Dermis blood vessel endothelial cell (primary cell): Measurements from ENCODE around the gene FBXL20. TPM values are rescaled to one million over a fixed set of nuclear protein-coding genes. Genes with fewer than 3 reads are reported as not detected.

Experiments
- DNase-seq: peaks from one replicate; pipeline ENCODE4 v3.0.0; 2010
- total RNA-seq: library from RNA; depleted of rRNA; stranded (reverse); fragments of >200 nt; gene quantifications from 2 replicates; pipeline ENCODE4 v1.2.3, GENCODE V29; 2014

The FBXL20 gene
- total RNA-seq, 1 donor from 2014 or later = 23.3 TPM

DNA sequence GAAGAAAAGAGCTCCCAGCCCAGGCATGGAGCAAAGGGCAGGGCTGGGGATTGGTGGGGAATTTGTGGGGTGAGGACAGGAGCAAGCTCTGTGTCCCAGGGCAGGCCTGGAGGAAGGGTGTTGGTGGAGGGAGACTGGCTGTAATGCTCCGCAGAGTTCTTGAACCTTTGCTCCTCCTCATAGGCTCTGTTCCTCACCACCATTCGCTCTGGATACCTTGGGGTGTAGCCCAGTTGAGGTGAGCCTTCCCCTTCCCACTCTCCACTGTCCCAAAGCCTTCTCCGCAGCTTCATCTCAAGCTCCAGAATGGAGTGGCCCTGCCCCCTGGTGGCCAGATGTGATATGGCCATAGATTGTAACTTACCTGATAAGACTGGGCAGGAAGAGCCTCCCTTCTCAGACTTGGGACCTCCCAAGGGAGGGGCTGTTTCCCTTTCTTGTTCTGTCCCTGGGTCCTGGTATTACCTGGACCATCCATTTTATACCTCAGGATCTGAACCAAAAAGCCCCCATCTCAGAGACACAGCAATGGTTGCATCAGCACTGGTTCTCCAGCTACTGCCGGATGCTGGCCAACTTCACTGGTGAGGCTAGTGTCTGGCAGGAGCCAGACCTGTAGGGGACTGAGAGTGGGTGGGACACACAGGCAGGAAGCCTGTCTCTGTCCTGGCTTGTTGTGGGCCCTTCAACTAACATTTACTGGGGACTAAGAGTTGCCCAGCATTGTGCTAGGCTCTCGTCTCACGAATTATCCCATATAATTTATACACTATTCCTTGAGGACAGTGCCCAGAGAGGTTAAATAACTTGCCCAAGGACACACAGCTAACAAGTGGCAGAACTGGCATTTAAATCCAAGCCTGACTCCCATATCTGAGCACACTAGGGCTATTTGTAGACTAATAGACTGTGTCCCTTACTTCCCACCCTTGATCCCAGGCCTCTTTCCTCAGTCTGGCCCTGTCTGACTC lies 156.5 kb downstream of the FBXL20 start:
- peak; percentile 90 for DNase-seq

DNA sequence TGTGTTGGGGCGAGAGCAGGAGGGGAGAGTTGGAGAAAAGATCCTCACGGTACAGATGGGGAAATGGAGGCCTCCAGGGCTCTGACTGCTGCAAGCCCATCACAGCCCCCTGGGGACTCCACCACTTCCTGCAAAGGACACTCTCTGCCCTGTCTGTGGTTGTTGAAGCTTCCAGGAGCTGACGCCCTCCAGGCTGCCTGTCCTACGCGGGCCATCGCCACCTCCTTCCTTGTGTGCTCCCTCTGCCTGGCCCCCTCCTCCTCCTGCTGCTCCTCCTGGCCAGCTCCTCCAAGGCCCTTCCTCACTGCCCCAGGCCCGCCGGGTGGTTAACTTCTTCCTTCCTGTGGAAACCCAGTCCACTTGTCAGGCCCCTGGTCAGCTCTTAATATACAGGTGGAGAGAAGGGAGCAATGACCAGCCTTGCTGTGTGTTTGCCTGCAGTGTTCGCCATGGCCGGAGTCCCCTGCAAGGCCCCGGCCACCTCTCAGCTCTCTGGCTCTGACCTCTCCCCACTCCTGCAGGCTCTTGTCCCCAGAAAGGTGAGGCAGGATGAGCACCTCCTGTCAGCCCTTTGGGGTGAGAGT lies 157.3 kb downstream of the FBXL20 start:
- DNase-seq = no peak

DNA sequence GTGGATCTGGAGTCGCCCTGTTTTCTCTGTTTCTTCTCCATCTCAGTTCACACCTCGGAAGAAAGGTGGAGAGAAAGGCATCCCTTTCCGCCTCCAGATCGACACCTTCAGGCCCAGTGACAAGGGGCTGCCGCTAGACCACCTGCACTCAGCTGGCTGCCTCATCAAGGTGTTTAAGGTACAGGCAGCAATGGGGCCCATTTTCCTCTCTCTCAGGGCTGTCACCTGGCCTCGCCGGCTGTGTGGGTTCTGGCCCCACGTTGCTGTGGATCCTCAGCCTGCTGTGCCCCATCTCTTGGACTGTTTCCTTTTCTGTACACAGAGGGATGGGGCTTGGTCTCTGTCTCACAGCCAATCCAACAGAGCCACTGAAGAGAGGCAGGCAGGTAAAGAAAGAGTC lies 158.3 kb downstream of the FBXL20 start:
- no peak for DNase-seq

DNA sequence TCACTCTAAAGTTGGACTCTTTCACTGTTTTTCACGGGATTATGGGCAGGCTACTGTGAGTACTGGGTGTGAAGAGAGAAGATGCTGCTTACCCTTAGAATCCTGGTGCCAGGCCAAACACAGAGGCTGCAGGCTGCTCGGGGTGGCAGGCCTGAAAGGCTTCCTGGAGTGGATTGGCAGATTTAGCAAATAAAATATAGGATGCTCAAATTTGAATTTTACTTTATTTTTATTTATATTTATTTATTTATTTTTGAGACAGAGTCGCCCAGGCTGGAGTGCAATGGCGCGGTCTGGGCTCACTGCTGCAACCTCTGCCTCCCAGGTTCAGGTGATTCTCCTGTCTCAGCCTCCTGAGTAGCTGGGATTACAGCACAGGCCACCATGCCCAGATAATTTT lies 160.8 kb downstream of the FBXL20 start:
- DNase-seq = no peak

DNA sequence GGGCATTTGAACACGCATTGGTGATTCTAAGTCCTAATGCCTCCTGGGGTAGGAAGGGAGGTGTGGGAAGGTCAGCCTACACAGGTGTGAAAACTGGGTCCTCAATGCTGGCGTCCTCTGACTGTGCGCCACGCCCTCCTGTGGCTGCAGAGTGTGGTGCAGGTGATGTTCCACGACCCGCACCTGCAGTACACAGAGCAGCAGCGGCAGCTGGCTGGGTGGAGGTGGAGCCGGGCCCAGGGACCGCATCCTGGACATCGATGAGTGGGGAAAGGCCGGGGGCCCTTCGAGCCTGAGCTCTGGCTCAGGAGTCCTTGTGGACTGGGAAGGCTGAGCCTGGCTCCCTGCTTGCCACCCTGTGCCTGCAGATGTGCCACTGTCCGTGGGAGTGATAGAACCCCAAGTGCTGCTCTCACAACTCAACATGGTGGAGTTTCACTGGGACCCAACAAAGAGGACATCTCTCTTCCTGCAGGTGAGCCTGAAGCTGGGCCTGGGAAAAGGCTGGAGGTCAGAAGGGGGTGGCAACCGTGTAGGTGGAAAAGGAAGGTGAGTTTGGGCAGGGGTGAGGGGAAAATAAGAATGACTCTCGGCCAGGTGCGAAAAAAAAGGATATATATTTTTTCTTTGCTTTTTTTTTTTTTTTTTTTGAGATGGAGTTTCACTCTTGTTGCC lies 161.6 kb downstream of the FBXL20 start:
- DNase-seq = peak; percentile 62

DNA sequence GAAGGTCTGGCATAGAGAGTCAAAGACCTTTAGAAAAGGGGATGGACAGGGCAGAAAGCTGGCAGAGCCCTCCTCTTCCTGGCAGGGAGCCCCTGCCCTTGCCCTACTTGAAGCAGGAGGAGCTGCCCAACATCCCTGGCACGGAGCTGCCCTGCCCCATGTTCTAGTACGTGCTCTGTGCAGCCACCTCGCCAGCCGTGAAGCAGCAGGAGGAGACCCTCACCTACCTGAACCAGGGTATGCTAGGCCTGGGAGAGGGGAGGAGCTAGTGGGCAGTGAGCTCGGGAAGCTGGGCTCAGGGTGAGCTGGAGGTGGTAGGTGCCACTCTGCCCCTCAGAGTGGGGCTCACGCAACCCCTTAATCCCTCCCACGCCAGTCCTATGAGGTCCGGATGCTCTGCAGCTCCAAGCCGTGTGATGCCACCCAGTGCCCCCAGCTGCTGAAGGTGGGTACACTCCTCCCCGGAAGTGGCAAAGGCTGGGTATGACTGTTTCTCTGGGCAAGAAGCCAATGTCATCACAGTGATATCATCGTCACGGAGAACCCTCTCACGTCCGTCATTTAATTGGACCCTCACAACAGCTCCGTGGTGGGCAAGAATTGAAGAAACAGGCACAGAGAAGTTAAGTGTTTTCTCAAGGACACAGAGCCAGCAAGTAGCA lies 163.0 kb downstream of the FBXL20 start:
- DNase-seq = peak; percentile 20

DNA sequence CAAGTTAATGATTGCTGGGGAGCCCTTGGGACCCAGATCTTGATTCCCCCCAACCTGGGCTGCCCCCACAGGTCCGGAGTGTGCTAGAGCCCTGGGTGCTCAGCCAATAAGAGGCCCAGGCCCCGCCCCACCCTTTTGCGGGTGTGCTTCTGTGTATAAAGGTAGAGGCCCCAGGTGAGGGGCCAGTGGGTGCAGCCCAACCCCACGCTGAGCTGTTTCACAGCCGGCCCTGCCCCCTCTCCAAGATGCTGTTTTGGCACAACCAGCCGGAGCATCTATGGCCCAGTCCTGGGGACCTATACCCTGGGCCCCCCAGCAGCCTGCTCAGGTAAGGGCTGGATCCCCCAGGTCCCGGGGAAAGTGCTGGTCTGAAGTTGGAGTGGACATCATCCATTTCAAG lies 163.8 kb downstream of the FBXL20 start:
- no peak for DNase-seq

DNA sequence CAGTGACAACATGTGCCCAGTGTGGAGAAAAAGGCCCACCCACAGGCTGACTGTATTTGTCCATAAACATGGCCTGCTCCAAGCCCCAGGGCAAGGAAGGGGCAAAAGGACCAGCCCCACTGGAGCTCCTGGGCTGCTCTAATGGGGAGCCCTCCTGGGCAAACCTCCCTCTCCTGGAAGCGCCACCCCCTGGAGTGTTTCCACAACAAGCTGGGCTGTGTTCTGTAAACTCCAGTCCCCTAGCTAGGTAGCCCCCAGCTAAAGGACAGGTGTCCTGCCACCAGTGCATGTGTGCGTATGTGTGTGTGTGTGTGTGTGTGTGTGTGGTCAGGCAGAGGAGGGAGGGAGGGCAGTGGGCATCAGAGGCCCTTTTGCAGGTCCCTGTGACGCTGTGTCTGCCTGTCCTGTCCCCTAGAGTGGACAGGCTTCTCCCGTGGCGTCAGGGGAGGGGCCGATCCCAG lies 164.4 kb downstream of the FBXL20 start:
- no peak for DNase-seq

DNA sequence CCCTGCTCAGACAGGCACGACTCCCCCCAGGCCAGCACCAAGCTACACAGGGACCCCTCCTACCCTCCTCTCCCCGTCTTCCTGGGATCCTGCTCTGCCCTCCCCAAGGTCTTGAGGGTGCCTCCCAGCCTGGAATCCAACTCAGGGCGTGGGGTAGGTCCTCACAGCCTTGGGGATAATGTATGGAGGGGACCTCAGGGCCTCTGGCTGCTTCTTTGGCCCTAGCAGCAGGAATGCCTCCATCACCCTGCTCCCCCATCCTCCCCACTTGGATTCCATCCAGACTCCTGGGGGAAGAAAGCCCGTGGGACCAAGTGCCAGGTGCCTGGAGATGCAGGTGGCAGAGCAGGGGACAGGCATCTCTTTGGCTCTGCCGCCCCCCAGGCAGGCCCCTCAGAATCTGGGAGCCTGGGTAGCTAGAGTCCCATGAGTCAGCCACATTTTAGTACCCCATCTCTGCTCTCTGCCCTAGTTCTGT lies 164.9 kb downstream of the FBXL20 start:
- DNase-seq = no peak

DNA sequence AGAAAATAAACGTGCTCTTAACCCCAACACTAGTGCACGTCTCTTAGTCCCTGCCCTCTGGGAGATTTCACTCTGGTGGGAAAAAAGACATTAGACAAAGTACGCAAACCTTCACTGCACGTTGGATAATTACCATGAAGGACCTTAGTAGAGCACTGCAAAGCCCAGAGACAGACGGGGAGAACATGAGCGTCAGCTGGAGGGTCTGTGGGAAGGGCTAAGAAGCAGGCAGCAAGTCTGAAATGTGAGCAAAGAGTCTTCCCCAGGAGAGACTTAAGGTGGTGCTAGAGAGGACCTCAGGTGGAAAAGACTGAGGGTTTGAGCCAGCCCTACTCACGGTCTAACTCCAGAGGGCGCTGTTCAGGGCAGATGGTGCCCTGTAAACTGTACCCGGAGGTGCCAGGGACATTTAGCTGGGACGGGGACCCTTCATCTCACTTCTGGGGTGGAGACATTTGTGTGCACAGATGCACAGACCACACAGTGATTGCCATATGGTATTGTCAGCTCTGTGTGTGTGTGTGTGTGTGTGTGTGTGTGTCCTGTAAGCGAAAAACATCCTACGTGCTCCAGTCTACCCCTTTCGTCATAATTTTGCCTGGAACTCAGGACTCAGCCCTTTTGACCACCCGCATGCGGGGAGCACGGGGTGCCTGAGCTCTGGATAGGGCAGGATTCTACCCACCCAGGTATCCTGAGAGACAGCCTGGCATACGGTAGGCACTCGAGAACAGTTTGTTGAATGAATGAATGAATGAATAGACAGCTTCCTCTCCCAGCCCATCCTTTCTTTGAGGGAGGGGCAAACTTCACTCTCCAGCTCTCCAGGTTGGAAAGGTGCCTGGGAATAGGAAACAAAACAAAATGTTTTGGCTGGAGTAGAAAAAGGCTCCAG lies 165.6 kb downstream of the FBXL20 start:
- peak; percentile 79 for DNase-seq

DNA sequence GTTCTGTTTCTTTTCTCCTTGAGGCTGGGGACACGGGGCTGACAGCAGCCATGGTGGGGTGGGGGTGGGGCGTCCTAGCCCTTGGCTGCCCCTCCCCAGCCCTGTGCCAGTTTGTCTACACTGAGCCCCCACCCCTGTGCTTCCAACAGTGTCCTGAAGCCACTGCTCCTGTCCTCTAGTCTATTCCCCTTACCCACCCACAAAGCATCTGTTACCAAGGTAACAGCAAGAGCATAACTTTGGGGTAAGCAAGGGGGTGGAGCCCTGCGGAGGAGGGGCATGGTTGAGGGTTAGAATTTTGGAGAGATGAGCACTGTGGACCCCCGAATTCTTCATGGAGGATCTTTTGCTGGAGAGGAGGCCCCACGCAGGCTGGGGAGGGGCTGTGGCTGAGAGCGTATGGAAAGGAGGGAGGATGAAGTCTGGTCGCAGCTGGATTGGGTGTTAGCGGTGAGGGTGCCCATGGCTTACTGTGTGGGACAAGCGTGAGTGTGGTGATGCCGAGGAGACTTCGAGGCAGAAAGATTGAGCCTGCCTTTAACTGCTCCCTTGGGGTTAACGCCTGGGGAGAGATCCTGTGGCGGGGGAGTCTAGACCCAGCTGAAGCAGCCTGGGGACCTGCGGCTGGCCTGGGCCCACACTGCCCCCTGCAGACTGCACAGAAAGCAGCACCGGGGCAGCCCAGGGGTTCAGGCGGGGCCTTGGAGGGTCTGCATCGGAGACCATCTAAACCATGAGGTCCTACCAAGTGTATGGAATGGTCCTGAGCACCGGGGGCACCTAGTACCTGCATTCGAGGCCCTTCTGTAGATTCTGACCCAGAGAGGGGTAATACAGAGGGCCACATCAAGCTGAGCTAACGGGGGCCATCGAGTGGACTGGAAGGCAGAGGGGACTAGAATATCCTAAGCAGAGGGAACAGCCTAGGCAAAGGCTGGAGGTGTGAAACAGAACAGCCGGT lies 169.6 kb downstream of the FBXL20 start:
- DNase-seq = peak; percentile 60

DNA sequence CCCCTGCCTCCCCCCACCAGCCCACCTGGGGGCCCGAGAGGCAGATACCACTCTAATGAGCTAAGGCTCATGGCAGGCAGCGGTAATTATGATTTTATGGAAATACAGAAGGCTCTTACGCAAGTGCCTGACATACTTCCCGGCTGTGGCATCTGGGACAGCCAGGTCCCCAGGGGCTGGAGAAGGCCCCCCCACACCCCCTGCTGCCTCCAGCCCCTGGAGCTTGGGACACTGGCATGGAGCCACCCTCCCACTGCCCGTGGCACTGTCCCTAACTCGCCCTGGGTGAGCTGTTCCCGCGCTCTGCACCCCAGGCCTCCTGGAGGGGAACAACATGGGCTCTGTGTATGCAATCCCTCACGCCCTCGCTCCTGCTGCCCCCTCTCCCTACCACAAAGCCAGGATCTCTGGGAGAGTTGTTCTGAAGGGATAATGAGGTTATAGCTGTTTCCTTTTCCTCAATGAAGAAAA lies 170.3 kb downstream of the FBXL20 start:
- no peak for DNase-seq

DNA sequence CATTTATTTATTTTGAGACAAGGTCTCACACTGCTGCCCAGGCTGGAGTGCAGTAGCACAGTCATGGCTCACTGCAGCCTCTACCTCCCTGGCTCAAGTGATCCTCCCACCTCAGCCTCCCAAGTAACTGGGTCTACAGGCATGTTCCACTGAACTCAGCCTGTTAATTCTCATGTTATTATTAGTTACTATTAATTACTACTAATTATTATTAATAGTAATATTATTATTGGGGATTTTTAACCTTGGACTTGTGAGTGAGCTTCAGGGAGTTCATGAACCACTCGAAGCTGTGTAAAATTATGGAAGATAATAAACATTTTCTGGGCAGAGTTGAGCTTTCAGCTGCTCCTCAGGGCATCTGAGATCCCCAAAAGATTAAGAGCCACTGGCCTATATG lies 171.1 kb downstream of the FBXL20 start:
- DNase-seq = no peak

DNA sequence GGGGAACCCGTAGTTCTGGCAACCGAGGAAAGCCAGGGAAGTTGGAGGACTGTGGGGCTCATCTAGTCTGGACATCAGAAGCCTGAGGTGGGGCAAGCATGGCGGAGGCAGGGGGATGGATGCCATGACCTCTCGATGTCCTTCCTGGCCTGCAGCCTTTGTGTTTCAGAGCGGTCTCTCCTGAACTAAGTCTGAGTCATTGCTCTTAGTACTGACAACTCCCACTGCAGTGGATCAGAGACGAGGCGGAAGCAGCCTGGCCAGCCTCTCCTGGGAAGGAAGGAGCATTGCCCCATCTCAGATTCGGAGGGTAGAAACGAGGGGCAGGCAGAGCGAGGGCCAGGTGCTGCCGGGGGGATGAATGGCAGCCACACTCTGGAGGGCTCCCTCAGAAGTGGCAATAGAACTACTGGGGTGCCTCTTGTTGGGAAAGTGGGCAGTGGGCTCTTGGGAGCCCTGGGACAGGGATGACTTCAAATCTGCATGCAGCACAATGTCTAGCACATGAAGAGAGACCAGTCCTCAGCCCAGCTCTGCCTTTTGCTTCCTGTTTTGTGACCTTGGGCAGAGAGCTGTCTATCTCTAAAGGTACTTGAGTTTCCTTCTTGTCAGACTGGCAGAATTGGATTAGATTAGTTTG lies 172.0 kb downstream of the FBXL20 start:
- peak; percentile 70 for DNase-seq

DNA sequence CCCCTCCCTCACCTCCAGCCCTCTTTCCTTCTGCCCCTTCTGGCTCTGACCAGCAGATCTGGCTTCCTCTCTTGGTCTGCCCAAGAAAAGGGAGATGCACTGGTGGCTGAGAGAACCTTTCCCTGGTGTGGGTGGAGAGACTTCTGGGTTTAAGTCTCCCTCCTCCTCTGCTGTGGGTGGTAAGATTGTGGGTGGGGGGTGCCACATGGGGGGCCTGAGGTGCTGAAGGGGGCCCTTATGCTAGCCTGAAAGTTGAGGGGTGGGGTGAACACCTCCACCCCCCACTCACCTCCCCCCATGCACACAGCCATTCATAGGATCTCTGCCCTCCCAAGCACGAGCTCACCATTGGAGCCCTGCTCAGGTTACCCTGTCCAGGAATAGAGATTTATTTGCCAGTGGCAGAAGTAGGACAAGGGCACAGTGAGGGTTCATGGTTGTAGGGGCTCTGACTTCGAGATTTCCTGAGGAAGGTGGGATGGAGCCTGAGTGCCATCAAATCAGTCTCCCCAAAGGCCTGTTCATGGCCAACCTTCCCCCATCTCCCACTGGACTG lies 174.0 kb downstream of the FBXL20 start:
- DNase-seq = no peak

DNA sequence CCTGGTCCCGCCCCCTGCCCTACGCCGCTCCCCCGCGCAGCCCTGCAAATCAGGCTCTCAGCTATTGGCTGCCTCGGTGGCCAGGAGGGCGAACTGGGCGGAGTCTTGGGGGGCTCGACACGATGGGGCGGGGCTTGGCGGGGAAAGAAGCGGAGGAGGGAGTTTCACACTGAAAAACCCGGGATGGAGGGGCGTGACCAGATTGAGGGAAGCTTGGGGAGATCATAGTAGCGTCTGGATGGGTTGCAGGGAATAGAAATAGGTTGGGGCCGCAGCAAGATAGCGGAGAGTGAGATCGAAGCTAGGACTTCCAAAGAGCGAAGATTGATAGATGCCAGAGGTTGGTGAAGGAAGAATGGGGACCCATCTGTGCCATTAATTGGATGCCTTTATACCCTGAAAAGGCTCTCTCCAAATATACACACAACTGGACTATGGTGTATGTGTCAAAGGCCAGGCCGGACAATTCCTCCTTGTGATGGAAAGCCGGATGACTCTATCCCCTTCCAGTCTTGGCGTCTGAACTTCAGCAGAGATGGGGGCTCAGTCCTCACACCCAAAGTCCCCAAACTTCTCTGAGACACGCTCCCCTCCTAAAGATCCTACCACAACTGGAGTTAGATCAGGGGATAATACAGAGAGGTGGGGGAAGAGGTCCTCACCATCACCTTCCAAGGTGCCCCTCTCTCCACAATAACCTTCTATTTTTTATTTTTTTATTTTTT lies 175.3 kb downstream of the FBXL20 start:
- DNase-seq = peak; percentile 34

DNA sequence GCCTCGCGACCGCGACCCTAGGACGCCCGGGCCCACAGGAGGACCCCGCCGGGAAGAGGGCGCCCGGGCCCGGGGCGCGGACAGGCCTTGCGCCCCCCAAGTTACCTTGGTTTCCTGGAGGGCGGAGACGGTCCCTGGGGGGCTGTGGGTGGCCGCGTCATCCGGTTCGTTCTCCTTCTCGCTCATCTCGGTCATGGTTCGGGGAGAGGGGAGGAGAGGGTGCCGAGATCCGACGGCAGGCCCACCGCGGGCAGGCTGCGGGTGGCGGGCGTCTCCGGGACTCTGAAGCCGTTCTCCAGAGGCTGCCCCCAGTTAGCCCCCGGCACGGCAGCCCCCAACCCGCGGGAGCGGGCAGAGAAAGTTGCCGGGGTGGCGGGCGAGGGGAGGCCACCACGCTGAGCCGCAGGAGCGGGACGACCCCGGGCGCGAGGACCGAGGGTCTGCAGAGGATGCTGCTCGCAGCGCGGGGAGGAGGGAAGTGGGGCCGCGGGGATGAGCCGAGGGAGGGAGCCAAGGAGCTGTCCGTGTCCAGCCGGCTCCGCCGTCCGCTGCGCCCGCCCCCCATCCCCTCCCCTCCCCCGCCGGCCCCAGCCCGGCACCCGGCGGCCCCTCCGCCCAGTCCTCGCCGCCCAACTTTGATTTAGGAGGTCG lies 176.0 kb downstream of the FBXL20 start, which contains the start of gene STAC2:
Gene STAC2, minus strand, starts transcription at position 638 of the 651 bp plus-strand sequence. Its CDS starts 443 bp downstream, at position 195.
- no peak for DNase-seq

DNA sequence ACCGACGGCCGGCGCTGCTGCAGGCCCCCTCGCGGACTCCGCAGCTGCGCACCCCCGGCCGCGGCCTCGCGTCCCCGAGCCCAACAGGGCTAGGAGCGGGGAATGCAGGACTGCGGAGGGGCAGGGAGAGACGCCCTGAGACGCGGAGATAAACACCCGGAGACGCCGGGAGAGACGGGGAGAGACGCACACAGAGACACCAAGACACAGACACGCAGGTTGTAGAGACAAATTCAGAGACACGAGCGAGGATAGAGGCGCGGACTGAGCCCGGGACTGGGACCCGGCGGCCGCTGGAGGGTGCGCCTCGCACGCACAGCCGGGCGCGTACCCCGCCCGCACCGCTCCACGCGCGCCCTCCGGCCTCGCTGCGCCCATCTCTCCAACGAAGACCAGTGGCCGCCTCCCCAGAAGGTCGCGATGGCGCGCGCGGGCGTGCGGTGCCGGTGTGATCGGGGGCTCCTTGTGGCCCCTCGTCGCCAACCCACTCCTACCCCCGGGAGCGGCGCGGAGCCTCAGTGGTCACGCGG lies 176.6 kb downstream of the FBXL20 start:
- DNase-seq = no peak
